CD14-positive monocyte (primary cell): ENCODE data around the gene MICALL1. TPM values are rescaled to one million over a fixed set of nuclear protein-coding genes. Genes with fewer than 3 reads are reported as not detected.

Source experiments
- DNase-seq, 3 donors: peaks; one replicate each; pipeline ENCODE4 v3.0.0-alpha.2; 2011 to 2022
- H2AFZ ChIP-seq: 2 replicates; pipeline ENCODE4 v1.6.0; 2012; ENCODE audit warnings: mild to moderate bottlenecking, low read depth, low read length, inconsistent platforms; ENCODE audit not compliant: insufficient read depth, poor library complexity, severe bottlenecking
- H3K27ac ChIP-seq, 2 donors: 1 replicate in 1 of 2; 2 replicates in 1 of 2; pipeline ENCODE4 v1.5.1; 2012 to 2013; ENCODE audit warnings: low read length in 2 of 2, control low read depth in 1 of 2, inconsistent platforms in 1 of 2, low read depth in 1 of 2, mild to moderate bottlenecking in 1 of 2
- H3K27me3 ChIP-seq, 2 donors: one replicate each; pipeline versions ENCODE4 v1.6.0 to v1.6.1; 2011 to 2013; ENCODE audit warnings: low read length in 2 of 2; ENCODE audit not compliant: control insufficient read depth in 2 of 2, insufficient read depth in 2 of 2
- H3K36me3 ChIP-seq, 2 donors: replicated peaks in 1 of 2; 1 replicate in 1 of 2; 2 replicates in 1 of 2; pipeline versions ENCODE4 v1.5.1 to v1.6.1; 2012 to 2013; ENCODE audit warnings: low read length in 2 of 2, control low read depth in 1 of 2, inconsistent platforms in 1 of 2, mild to moderate bottlenecking in 1 of 2; ENCODE audit not compliant: insufficient read depth in 2 of 2, control insufficient read depth in 1 of 2
- H3K4me1 ChIP-seq, 2 donors: 1 replicate in 1 of 2; 2 replicates in 1 of 2; pipeline versions ENCODE4 v1.5.1 to v1.6.1; 2012 to 2013; ENCODE audit warnings: low read length in 2 of 2, control low read depth in 1 of 2, inconsistent platforms in 1 of 2, mild to moderate bottlenecking in 1 of 2, moderate library complexity in 1 of 2; ENCODE audit not compliant: insufficient read depth in 2 of 2, control insufficient read depth in 1 of 2
- H3K4me2 ChIP-seq: replicated peaks from 2 replicates; pipeline ENCODE3; 2012; ENCODE audit warnings: low read length, moderate library complexity, mild to moderate bottlenecking; ENCODE audit not compliant: poor library complexity, severe bottlenecking; ENCODE audit errors: extremely low read depth
- H3K4me3 ChIP-seq, 3 experiments: fragments of 200-600 bp in 1 of 3; sonication (generic) in 1 of 3; replicated peaks in 1 of 3; 1 replicate in 2 of 3; 2 replicates in 1 of 3; pipeline ENCODE4 v1.5.1; 2011 to 2013; ENCODE audit warnings: low read length in 3 of 3, mild to moderate bottlenecking in 3 of 3, control low read depth in 2 of 3, low read depth in 2 of 3, inconsistent platforms in 1 of 3, moderate library complexity in 1 of 3
- H3K79me2 ChIP-seq: 2 replicates; pipeline ENCODE4 v1.6.0; 2012; ENCODE audit warnings: mild to moderate bottlenecking, control low read depth, inconsistent platforms, low read length, moderate library complexity; ENCODE audit not compliant: insufficient read depth
- H3K9ac ChIP-seq: 2 replicates; pipeline ENCODE4 v1.6.0; 2017; ENCODE audit warnings: low read length, mild to moderate bottlenecking; ENCODE audit not compliant: insufficient read depth, poor library complexity, severe bottlenecking
- H3K9me3 ChIP-seq, 2 donors: replicated peaks in 1 of 2; 1 replicate in 1 of 2; 2 replicates in 1 of 2; pipeline versions ENCODE4 v1.5.1 to v1.6.1; 2012 to 2013; ENCODE audit warnings: low read length in 2 of 2, control low read depth in 1 of 2; ENCODE audit not compliant: control insufficient read depth in 1 of 2, insufficient read depth in 1 of 2
- H4K20me1 ChIP-seq: 2 replicates; pipeline ENCODE4 v1.6.0; 2012; ENCODE audit warnings: mild to moderate bottlenecking, low read length, control low read depth, moderate library complexity; ENCODE audit not compliant: insufficient read depth
- H3K27ac Mint-ChIP-seq, 7 donors: one replicate each; pipeline ENCODE4 v1.8.0; 2020; ENCODE audit warnings: mild to moderate bottlenecking in 7 of 7, mixed read lengths in 7 of 7, moderate library complexity in 6 of 7, inconsistent platforms in 2 of 7
- H3K27me3 Mint-ChIP-seq, 3 donors: one replicate each; pipeline ENCODE4 v1.8.0; 2021 to 2022; ENCODE audit warnings: low read depth in 3 of 3, mild to moderate bottlenecking in 3 of 3, mixed read lengths in 3 of 3, moderate library complexity in 3 of 3, inconsistent platforms in 1 of 3
- H3K36me3 Mint-ChIP-seq, 2 donors: one replicate each; pipeline ENCODE4 v1.8.0; 2020; ENCODE audit warnings: mixed read lengths in 2 of 2, inconsistent platforms in 1 of 2, mild to moderate bottlenecking in 1 of 2
- H3K4me1 Mint-ChIP-seq: one replicate; pipeline ENCODE4 v1.8.0; 2020; ENCODE audit warnings: mild to moderate bottlenecking, mixed read lengths
- H3K4me3 Mint-ChIP-seq, 2 donors: one replicate each; pipeline ENCODE4 v1.8.0; 2020; ENCODE audit warnings: mild to moderate bottlenecking in 2 of 2, mixed read lengths in 2 of 2, moderate library complexity in 1 of 2
- H3K9me3 Mint-ChIP-seq, 7 donors: one replicate each; pipeline ENCODE4 v1.8.0; 2020 to 2022; ENCODE audit warnings: mixed read lengths in 7 of 7, mild to moderate bottlenecking in 6 of 7, moderate library complexity in 6 of 7, inconsistent platforms in 2 of 7
- WGBS: methylation state at CpG from one replicate; pipeline ENCODE4 v1.1.5; 2013; ENCODE audit warnings: missing lambda C conversion rate; ENCODE audit not compliant: insufficient coverage; 5-methylcytosine and 5-hydroxymethylcytosine counted together
- intact Hi-C, 2 donors: fragments of 100-400 bp; cut with micrococcal nuclease; formaldehyde crosslinking; loops; one replicate each; pipeline versions ENCODE4 v1.15.0 to v1.15.1; 2023
- polyA plus RNA-seq, 3 donors: library from polyadenylated mRNA; depleted of rRNA in 1 of 3; unstranded in 2 of 3; stranded (reverse) in 1 of 3; fragments of 300-500 nt in 2 of 3; fragments of >200 nt in 1 of 3; fragmentation: Illumina TruSeq in 2 of 3; gene quantifications; 1 replicate in 2 of 3; 2 replicates in 1 of 3; pipeline ENCODE4 v1.2.3, GENCODE V29; 2012 to 2021
- TF ChIP-seq, protein P1 (sequence below): fragments of 200-600 bp; IDR thresholded peaks from one replicate; pipeline ENCODE4 v1.8.0; 2022; ENCODE audit warnings: antibody characterized with exemption, mild to moderate bottlenecking

MICALL1 gene
- polyA plus RNA-seq, 3 donors = 0.51 to 7.0 (median 1.3) TPM

DNA sequence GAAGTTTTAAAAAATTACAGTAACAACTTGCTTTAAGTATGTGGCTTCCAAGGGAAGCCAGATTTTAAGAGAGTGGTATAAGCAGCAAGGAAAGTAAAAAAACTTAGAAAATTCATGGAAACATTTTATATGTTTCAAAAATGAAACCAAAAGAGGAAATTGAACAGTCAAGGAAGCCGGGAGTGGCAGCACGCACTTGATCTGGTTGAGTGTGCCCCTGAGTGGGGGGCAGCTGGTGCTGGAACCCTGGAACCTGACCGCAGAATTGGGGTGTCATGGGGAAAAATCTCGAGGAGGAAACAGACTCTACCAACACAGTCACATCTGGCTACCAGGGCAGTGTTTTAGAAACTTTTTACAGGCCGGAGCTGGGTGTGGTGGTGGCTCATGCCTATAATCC, 14.0 kb downstream of the MICALL1 start:
- Histone ChIP-seq H3K27me3 (no peaks in the 10 kb centered on the region), H3K9ac (peak overlapping the region; percentile 70), H4K20me1 (no peaks in the 10 kb centered on the region), H3K4me3 (peak overlapping the region; percentile 16 to 74 (median 28)), H3K4me1 (peaks cover 7 to 9% of the 10 kb centered on the region in 2 donors), H3K27ac (peak overlapping the region; percentile 42 to 87), H3K36me3 (peaks cover 22 to 44% of the 10 kb centered on the region in 2 donors), H2AFZ (peak overlapping the region; percentile 90), H3K4me2 (peak overlapping the region; percentile 79), H3K9me3 (no peaks in the 10 kb centered on the region), H3K79me2 (no peaks in the 10 kb centered on the region)
- no peaks in the 10 kb centered on the region for H3K9me3 Mint-ChIP-seq
- intact Hi-C loops = no loop called here
- peak overlapping the region; percentile 76 to 90 for H3K4me3 Mint-ChIP-seq
- peaks cover 5% of the 10 kb centered on the region for H3K4me1 Mint-ChIP-seq
- peaks cover 30 to 39% of the 10 kb centered on the region in 2 donors for H3K36me3 Mint-ChIP-seq
- H3K27me3 Mint-ChIP-seq = peaks cover 0 to 3% (median 2%) of the 10 kb centered on the region in 3 donors
- peak overlapping the region; percentile 82 to 95 (median 89) for H3K27ac Mint-ChIP-seq
- TF ChIP-seq, protein P1, sequence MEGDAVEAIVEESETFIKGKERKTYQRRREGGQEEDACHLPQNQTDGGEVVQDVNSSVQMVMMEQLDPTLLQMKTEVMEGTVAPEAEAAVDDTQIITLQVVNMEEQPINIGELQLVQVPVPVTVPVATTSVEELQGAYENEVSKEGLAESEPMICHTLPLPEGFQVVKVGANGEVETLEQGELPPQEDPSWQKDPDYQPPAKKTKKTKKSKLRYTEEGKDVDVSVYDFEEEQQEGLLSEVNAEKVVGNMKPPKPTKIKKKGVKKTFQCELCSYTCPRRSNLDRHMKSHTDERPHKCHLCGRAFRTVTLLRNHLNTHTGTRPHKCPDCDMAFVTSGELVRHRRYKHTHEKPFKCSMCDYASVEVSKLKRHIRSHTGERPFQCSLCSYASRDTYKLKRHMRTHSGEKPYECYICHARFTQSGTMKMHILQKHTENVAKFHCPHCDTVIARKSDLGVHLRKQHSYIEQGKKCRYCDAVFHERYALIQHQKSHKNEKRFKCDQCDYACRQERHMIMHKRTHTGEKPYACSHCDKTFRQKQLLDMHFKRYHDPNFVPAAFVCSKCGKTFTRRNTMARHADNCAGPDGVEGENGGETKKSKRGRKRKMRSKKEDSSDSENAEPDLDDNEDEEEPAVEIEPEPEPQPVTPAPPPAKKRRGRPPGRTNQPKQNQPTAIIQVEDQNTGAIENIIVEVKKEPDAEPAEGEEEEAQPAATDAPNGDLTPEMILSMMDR = no peak
- DNase-seq = peak in 2 of 3 donors; percentile 31 to 33
- WGBS = 0% methylated on average over 2 of the region's 5 CpGs

- H3K4me2 ChIP-seq = no peak overlapping the region
- intact Hi-C loops = no loop called here
- H3K27ac ChIP-seq = no peak overlapping the region
- H3K9ac ChIP-seq = no peak overlapping the region
- Mint-ChIP-seq H3K4me3 (no peak overlapping the region), H3K27ac (no peak overlapping the region), H3K36me3 (peaks cover 29 to 51% of the 10 kb centered on the region in 2 donors), H3K4me1 (peaks cover 5% of the 10 kb centered on the region), H3K27me3 (peaks cover 0 to 3% (median 2%) of the 10 kb centered on the region in 3 donors), H3K9me3 (no peaks in the 10 kb centered on the region)
- no peaks in the 10 kb centered on the region for H3K79me2 ChIP-seq
- DNase-seq = no peak
- H3K9me3 ChIP-seq = no peaks in the 10 kb centered on the region
- H3K4me1 ChIP-seq = peaks cover 7 to 9% of the 10 kb centered on the region in 2 donors
- WGBS = 86% methylated on average over 1 of the region's 11 CpGs
- H3K4me3 ChIP-seq = no peak overlapping the region
- peaks cover 35 to 52% of the 10 kb centered on the region in 2 donors for H3K36me3 ChIP-seq
- no peaks in the 10 kb centered on the region for H4K20me1 ChIP-seq
- TF ChIP-seq, protein P1 = no peak
- no peaks in the 10 kb centered on the region for H3K27me3 ChIP-seq
- H2AFZ ChIP-seq = no peak overlapping the region
Observed at GRCh38 chr22:37922191-37922590, 16.1 kb downstream of the MICALL1 start.
